H1 (cell line): Measurements from ENCODE around the gene MRPL16. TPM values are rescaled to one million over a fixed set of nuclear protein-coding genes. Genes with fewer than 3 reads are reported as not detected.

Experiments
- CTCF ChIA-PET: fragments of 300-600 bp; sonication (Branson Sonifier 250); formaldehyde crosslinking; loops from one replicate; lab custom pipeline; 2021; ENCODE audit not compliant: partially characterized antibody; lab: Charles Lee
- POLR2A ChIA-PET: fragments of 300-600 bp; sonication (Branson Sonifier 250); formaldehyde crosslinking; loops from one replicate; lab custom pipeline; 2021; ENCODE audit warnings: inconsistent platforms; ENCODE audit not compliant: partially characterized antibody; lab: Charles Lee
- DNase-seq, 2 experiments: peaks; one replicate each; pipeline versions ENCODE4 v3.0.0 to v3.0.0-alpha.2; 2010 to 2022; ENCODE audit warnings: low spot score in 2 of 2, low read depth in 1 of 2, mixed read lengths in 1 of 2
- FAIRE-seq: peaks from 2 replicates; lab custom pipeline; 2011; peaks lifted over from hg19 to GRCh38; lab: Jason Lieb, UNC
- H2AFZ ChIP-seq: 2 replicates; pipeline ENCODE4 v1.8.1; 2012; ENCODE audit warnings: low read length, inconsistent platforms
- H2AK5ac ChIP-seq: 2 replicates; pipeline ENCODE4 v1.6.1; 2013; ENCODE audit warnings: low read depth, low read length
- H2BK120ac ChIP-seq: replicated peaks from 2 replicates; pipeline ENCODE3; 2013; ENCODE audit warnings: low read depth, low read length, inconsistent platforms
- H2BK12ac ChIP-seq: 2 replicates; pipeline ENCODE4 v1.6.1; 2013; ENCODE audit warnings: low read depth, low read length
- H2BK15ac ChIP-seq: 2 replicates; pipeline ENCODE4 v1.6.1; 2013; ENCODE audit warnings: low read length
- H2BK20ac ChIP-seq: 2 replicates; pipeline ENCODE4 v1.6.1; 2013; ENCODE audit warnings: low read length
- H2BK5ac ChIP-seq: 2 replicates; pipeline ENCODE4 v1.6.1; 2013; ENCODE audit warnings: low read depth, low read length
- H3K14ac ChIP-seq: 2 replicates; pipeline ENCODE4 v1.6.1; 2013; ENCODE audit warnings: inconsistent platforms; ENCODE audit not compliant: insufficient read length
- H3K18ac ChIP-seq: 2 replicates; pipeline ENCODE4 v1.6.1; 2013; ENCODE audit warnings: low read length; ENCODE audit errors: extremely low read depth
- H3K23ac ChIP-seq: 2 replicates; pipeline ENCODE4 v1.6.1; 2013; ENCODE audit warnings: inconsistent platforms; ENCODE audit not compliant: insufficient read length
- H3K23me2 ChIP-seq: 2 replicates; pipeline ENCODE4 v1.6.1; 2013; ENCODE audit warnings: low read depth, low read length
- H3K27ac ChIP-seq: 2 replicates; pipeline ENCODE4 v1.6.1; 2011; ENCODE audit warnings: low read depth, low read length, inconsistent platforms
- H3K27me3 ChIP-seq, 4 experiments: replicated peaks in 1 of 4; 1 replicate in 1 of 4; 2 replicates in 3 of 4; pipeline versions ENCODE4 v1.6.1 to v1.8.1; 2011 to 2013; ENCODE audit warnings: low read length in 3 of 4, mild to moderate bottlenecking in 3 of 4, inconsistent platforms in 2 of 4, mixed read lengths in 2 of 4, moderate library complexity in 1 of 4; ENCODE audit not compliant: control insufficient read depth in 3 of 4, insufficient read depth in 3 of 4; ENCODE audit errors: extremely low read depth in 1 of 4
- H3K36me3 ChIP-seq, 4 experiments: 2 replicates each; pipeline versions ENCODE4 v1.6.1 to v1.8.1; 2011 to 2013; ENCODE audit warnings: mild to moderate bottlenecking in 4 of 4, low read length in 3 of 4, moderate library complexity in 2 of 4, control low read depth in 1 of 4, inconsistent platforms in 1 of 4; ENCODE audit not compliant: insufficient read depth in 4 of 4, control insufficient read depth in 2 of 4
- H3K4ac ChIP-seq: replicated peaks from 2 replicates; pipeline ENCODE3; 2013; ENCODE audit warnings: low read length, low read depth, mixed read lengths, inconsistent platforms; ENCODE audit not compliant: insufficient read length
- H3K4me1 ChIP-seq, 4 experiments: replicated peaks in 1 of 4; 1 replicate in 1 of 4; 2 replicates in 3 of 4; pipeline versions ENCODE4 v1.6.1 to v1.8.1; 2011 to 2013; ENCODE audit warnings: low read length in 3 of 4, inconsistent platforms in 2 of 4, mixed read lengths in 1 of 4; ENCODE audit not compliant: insufficient read depth in 4 of 4, control insufficient read depth in 3 of 4
- H3K4me2 ChIP-seq, 2 experiments: 2 replicates each; pipeline versions ENCODE4 v1.6.1 to v1.8.1; 2011 to 2013; ENCODE audit warnings: low read depth in 2 of 2, low read length in 2 of 2, control low read depth in 1 of 2, inconsistent platforms in 1 of 2, mild to moderate bottlenecking in 1 of 2; ENCODE audit not compliant: insufficient read depth in 1 of 2
- H3K4me3 ChIP-seq, 4 experiments: fragments of 200-600, 300-600 bp in 1 of 4; sonication (generic), shearing (Covaris generic), sonication (Bioruptor Twin) in 1 of 4; 2 replicates each; pipeline versions ENCODE4 v1.5.1 to v1.8.1; 2011 to 2016; ENCODE audit warnings: low read length in 4 of 4, low read depth in 3 of 4, control low read depth in 2 of 4, inconsistent platforms in 2 of 4, mild to moderate bottlenecking in 2 of 4, mixed read lengths in 1 of 4, moderate library complexity in 1 of 4; ENCODE audit not compliant: insufficient read depth in 2 of 4; ENCODE audit errors: extremely low read depth in 1 of 4
- H3K56ac ChIP-seq: replicated peaks from 2 replicates; pipeline ENCODE3; 2013; ENCODE audit warnings: low read depth, mild to moderate bottlenecking, mixed read lengths, low read length, inconsistent platforms; ENCODE audit not compliant: insufficient read length
- H3K79me1 ChIP-seq: 2 replicates; pipeline ENCODE4 v1.6.1; 2013; ENCODE audit warnings: low read depth, low read length, control low read depth
- H3K79me2 ChIP-seq, 2 experiments: 2 replicates each; pipeline versions ENCODE4 v1.6.1 to v1.8.1; 2012 to 2013; ENCODE audit warnings: low read length in 2 of 2, mild to moderate bottlenecking in 2 of 2, inconsistent platforms in 1 of 2; ENCODE audit not compliant: insufficient read depth in 2 of 2, control insufficient read depth in 1 of 2
- H3K9ac ChIP-seq, 4 experiments: replicated peaks in 1 of 4; 1 replicate in 1 of 4; 2 replicates in 3 of 4; pipeline versions ENCODE4 v1.6.1 to v1.8.1; 2011 to 2013; ENCODE audit warnings: low read depth in 3 of 4, low read length in 3 of 4, control low read depth in 2 of 4, mild to moderate bottlenecking in 2 of 4, moderate library complexity in 2 of 4, inconsistent platforms in 1 of 4; ENCODE audit errors: extremely low read depth in 1 of 4
- H3K9me3 ChIP-seq, 2 experiments: 2 replicates each; pipeline versions ENCODE4 v1.6.1 to v1.8.1; 2012 to 2013; ENCODE audit warnings: mild to moderate bottlenecking in 2 of 2, moderate library complexity in 2 of 2, control low read depth in 1 of 2, inconsistent platforms in 1 of 2, low read depth in 1 of 2, low read length in 1 of 2, mixed read lengths in 1 of 2; ENCODE audit not compliant: insufficient read depth in 2 of 2
- H4K20me1 ChIP-seq, 2 experiments: replicated peaks in 1 of 2; 2 replicates each; pipeline versions ENCODE3 to v1.8.1; 2011 to 2013; ENCODE audit warnings: inconsistent platforms in 2 of 2, low read length in 2 of 2, mild to moderate bottlenecking in 1 of 2; ENCODE audit not compliant: insufficient read depth in 2 of 2, control insufficient read depth in 1 of 2
- H4K5ac ChIP-seq: 2 replicates; pipeline ENCODE4 v1.6.1; 2013; ENCODE audit warnings: low read length, low read depth, mixed read lengths, inconsistent platforms; ENCODE audit not compliant: insufficient read length
- H4K8ac ChIP-seq: 2 replicates; pipeline ENCODE4 v1.8.0; 2013; ENCODE audit warnings: mild to moderate bottlenecking, moderate library complexity, low read length, inconsistent platforms; ENCODE audit not compliant: insufficient read depth; ENCODE audit errors: extremely low read depth
- H4K91ac ChIP-seq: replicated peaks from 2 replicates; pipeline ENCODE3; 2013; ENCODE audit warnings: low read length, mixed read lengths, inconsistent platforms; ENCODE audit not compliant: insufficient read length
- ATF2 ChIP-seq: IDR thresholded peaks from 2 replicates; pipeline ENCODE4 v1.6.1; 2012; ENCODE audit warnings: low read length, inconsistent platforms
- BACH1 ChIP-seq: IDR thresholded peaks from 2 replicates; pipeline ENCODE4 v1.6.1; 2012; ENCODE audit warnings: low read length, improper control_type of control experiment
- CHD1 ChIP-seq: IDR thresholded peaks from 2 replicates; pipeline ENCODE4 v1.6.1; 2012; ENCODE audit warnings: low read depth, low read length, improper control_type of control experiment
- E2F6 ChIP-seq: IDR thresholded peaks from 2 replicates; pipeline ENCODE4 v1.6.1; 2012; ENCODE audit warnings: inconsistent platforms
- EGR1 ChIP-seq: IDR thresholded peaks from 2 replicates; pipeline ENCODE4 v1.6.1; 2011; ENCODE audit warnings: low read depth, low read length, borderline replicate concordance
- HDAC2 ChIP-seq, 2 experiments: fragments of 300-600 bp in 1 of 2; sonication (generic) in 1 of 2; IDR thresholded peaks; 2 replicates each; pipeline ENCODE4 v1.6.1; 2011 to 2012; ENCODE audit warnings: low read depth in 2 of 2, low read length in 2 of 2, mild to moderate bottlenecking in 2 of 2, moderate library complexity in 2 of 2, borderline replicate concordance in 1 of 2, inconsistent platforms in 1 of 2
- KDM1A ChIP-seq: fragments of 200-600, 300-600 bp; sonication (generic); IDR thresholded peaks from 2 replicates; pipeline ENCODE4 v1.7.1; 2016; ENCODE audit warnings: mild to moderate bottlenecking, low read length, borderline replicate concordance
- SIX5 ChIP-seq: IDR thresholded peaks from 2 replicates; pipeline ENCODE4 v1.6.1; 2011; ENCODE audit warnings: mild to moderate bottlenecking, low read depth, low read length
- USF2 ChIP-seq: IDR thresholded peaks from 2 replicates; pipeline ENCODE4 v1.6.1; 2011; ENCODE audit warnings: low read length, improper control_type of control experiment
- ZNF274 ChIP-seq: IDR thresholded peaks from 2 replicates; pipeline ENCODE4 v1.7.0; 2012; ENCODE audit warnings: low read length, borderline replicate concordance; ENCODE audit errors: extremely low read depth
- WGBS, 2 experiments: shearing (Covaris generic) in 1 of 2; methylation state at CpG; one replicate each; pipeline versions ENCODE4 v1.1.6 to v1.1.7; 2013 to 2015; ENCODE audit warnings: low lambda C conversion rate in 2 of 2, mixed read lengths in 2 of 2, inconsistent platforms in 1 of 2, low coverage in 1 of 2, missing lambda C conversion rate in 1 of 2; ENCODE audit not compliant: insufficient replicate concordance in 2 of 2, insufficient coverage in 1 of 2, insufficient read length in 1 of 2; ENCODE audit errors: extremely low coverage in 1 of 2, missing lambda C conversion rate in 1 of 2; 5-methylcytosine and 5-hydroxymethylcytosine counted together
- polyA plus RNA-seq, 7 experiments: library from polyadenylated mRNA; depleted of rRNA in 3 of 7; stranded (reverse) in 5 of 7; unstranded in 2 of 7; fragments of >200 nt in 5 of 7; fragments of 200-250 nt in 2 of 7; gene quantifications; 1 replicate in 5 of 7; 2 replicates in 1 of 7; 4 replicates in 1 of 7; pipeline versions ENCODE4 v1.2.1 to v1.2.3, GENCODE V29; 2011 to 2013; ENCODE audit warnings: missing spikeins in 2 of 7, mixed read lengths in 2 of 7
- total RNA-seq: library from RNA; stranded (reverse); fragmentation: NEBNext Ultra II Directional; extraction: Animal tissue kit (Norgen Biotek cat#: 25700); gene quantifications from 2 replicates; pipeline ENCODE4 v1.2.1, GENCODE V29; 2021

Gene MRPL16
- total and polyA plus RNA-seq, 2 of the 8 experiments (the other 6 are each of a cell fraction or from before 2014, with no cell fraction given): 69.2 to 79.8 TPM

- 77% methylated on average over 7 of the region's 7 CpGs; no CpG with 5 or more reads in 1 of the 2 experiments for WGBS, 2 experiments
- H3K4me3 ChIP-seq: no peak overlapping the region
- peaks cover 6 to 73% of the 10 kb centered on the region in 2 experiments for H3K79me2 ChIP-seq
- no peaks in the 10 kb centered on the region for H3K27me3 ChIP-seq
- ChIA-PET CTCF (interaction anchor here (4.8 kb wide), 1 partner anchor 15 kb away, joined by 36 read pairs; the partner anchor contains the start of gene STX3), POLR2A (no interaction called here)
- peaks cover 14 to 24% of the 10 kb centered on the region in 2 experiments for H4K20me1 ChIP-seq
- H3K27ac ChIP-seq: no peak overlapping the region
- H3K4ac ChIP-seq: no peak overlapping the region
- H2BK120ac ChIP-seq: no peak overlapping the region
- H3K4me2 ChIP-seq: no peak overlapping the region
- no peak overlapping the region for H4K91ac ChIP-seq
- no peak overlapping the region for H3K14ac ChIP-seq
- H3K18ac ChIP-seq: no peak overlapping the region
- H3K4me1 ChIP-seq: no peaks in the 10 kb centered on the region
- H3K36me3 ChIP-seq: peaks cover 0 to 10% (median 2%) of the 10 kb centered on the region in 4 experiments; a peak in 2 of 8 replicates
- H2AFZ ChIP-seq: no peak overlapping the region
- H3K23me2 ChIP-seq: peaks cover 7% of the 10 kb centered on the region; the same call in 1 of the 2 replicates
- H4K8ac ChIP-seq: no peak overlapping the region
- no peak overlapping the region for H2BK12ac ChIP-seq
- H3K79me1 ChIP-seq: peaks cover 9% of the 10 kb centered on the region
- H3K9ac ChIP-seq: no peak overlapping the region
- H2BK5ac ChIP-seq: no peak overlapping the region
- H2BK20ac ChIP-seq: no peak overlapping the region
- H2BK15ac ChIP-seq: no peak overlapping the region
- FAIRE-seq (no peak), DNase-seq (no peak)
- no peak overlapping the region for H3K23ac ChIP-seq
- H2AK5ac ChIP-seq: no peak overlapping the region
- H3K56ac ChIP-seq: no peak overlapping the region
- H3K9me3 ChIP-seq: no peaks in the 10 kb centered on the region
- no peak overlapping the region for H4K5ac ChIP-seq
- TF ChIP-seq USF2: no peak
- no peak for TF ChIP-seq ATF2
- TF ChIP-seq SIX5: no peak
- TF ChIP-seq KDM1A: no peak
- TF ChIP-seq BACH1: no peak
- no peak for TF ChIP-seq CHD1
- TF ChIP-seq E2F6: no peak
- TF ChIP-seq ZNF274: no peak
- no peak for TF ChIP-seq HDAC2 (IDR thresholded peaks at IDR 0.05; ENCODE audit: borderline replicate concordance in 1 of 2, low read depth in 2 of 2, low read length in 2 of 2)
- TF ChIP-seq EGR1: no peak
Observed at GRCh38 chr11:59769111-59769510, 41.5 kb downstream of the MRPL16 start.
